BE2C (cell line): ENCODE measurements around the gene LRRC61.

ENCODE experiments used
- DNase-seq: peaks from one replicate; pipeline ENCODE4 v3.0.0-alpha.2; 2020
- H3K27me3 ChIP-seq: fragments of 250-450 bp; sonication (Bioruptor Pico); 2 replicates; pipeline ENCODE4 v1.5.1; 2020; ENCODE audit warnings: mild to moderate bottlenecking
- H3K36me3 ChIP-seq: fragments of 250-450 bp; sonication (Bioruptor Pico); 2 replicates; pipeline ENCODE4 v1.5.1; 2020; ENCODE audit warnings: mild to moderate bottlenecking
- H3K4me1 ChIP-seq: fragments of 250-450 bp; sonication (Bioruptor Pico); 2 replicates; pipeline ENCODE4 v1.5.1; 2020
- H3K4me3 ChIP-seq: 2 replicates; pipeline ENCODE4 v1.5.1; 2011; ENCODE audit warnings: low read depth, low read length
- H3K9me3 ChIP-seq: fragments of 250-450 bp; sonication (Bioruptor Pico); 2 replicates; pipeline ENCODE4 v1.5.1; 2020
- CTCF ChIP-seq: IDR thresholded peaks from 2 replicates; pipeline ENCODE4 v1.5.1; 2012; ENCODE audit warnings: mild to moderate bottlenecking, low read depth, low read length

The LRRC61 gene

GRCh38 chr7:150359622-150360362 is 36.6 kb downstream of the LRRC61 start:
- H3K9me3 ChIP-seq, result no peaks in the 10 kb centered on the region
- TF ChIP-seq CTCF, result no peak
- peaks cover 10% of the 10 kb centered on the region for H3K4me1 ChIP-seq
- no peak overlapping the region for H3K4me3 ChIP-seq
- H3K27me3 ChIP-seq, result no peaks in the 10 kb centered on the region
- no peaks in the 10 kb centered on the region for H3K36me3 ChIP-seq
- DNase-seq, result no peak

GRCh38 chr7:150360363-150361058 is 37.4 kb downstream of the LRRC61 start:
- peaks cover 10% of the 10 kb centered on the region for H3K4me1 ChIP-seq
- no peak for DNase-seq

GRCh38 chr7:150361402-150361801 is 38.2 kb downstream of the LRRC61 start:
- H3K9me3 ChIP-seq, result no peaks in the 10 kb centered on the region
- no peak for TF ChIP-seq CTCF
- no peaks in the 10 kb centered on the region for H3K27me3 ChIP-seq
- no peak overlapping the region for H3K4me3 ChIP-seq
- H3K36me3 ChIP-seq, result no peaks in the 10 kb centered on the region
- H3K4me1 ChIP-seq, result peaks cover 10% of the 10 kb centered on the region
- DNase-seq, result no peak

More at GRCh38 chr7:150360363-150361058, 37.4 kb downstream of the LRRC61 start:
- H3K27me3 ChIP-seq, result no peaks in the 10 kb centered on the region
- no peak overlapping the region for H3K4me3 ChIP-seq
- no peaks in the 10 kb centered on the region for H3K36me3 ChIP-seq
- H3K9me3 ChIP-seq, result no peaks in the 10 kb centered on the region
- TF ChIP-seq CTCF, result no peak

GRCh38 chr7:150361807-150362621 is 38.9 kb downstream of the LRRC61 start:
- TF ChIP-seq CTCF, result no peak
- no peak overlapping the region for H3K4me3 ChIP-seq
- no peaks in the 10 kb centered on the region for H3K36me3 ChIP-seq
- H3K4me1 ChIP-seq, result peaks cover 6% of the 10 kb centered on the region
- no peaks in the 10 kb centered on the region for H3K9me3 ChIP-seq
- H3K27me3 ChIP-seq, result no peaks in the 10 kb centered on the region
- no peak for DNase-seq

- Histone ChIP-seq H3K36me3 (no peaks in the 10 kb centered on the region), H3K27me3 (no peaks in the 10 kb centered on the region), H3K9me3 (no peaks in the 10 kb centered on the region), H3K4me3 (no peak overlapping the region), H3K4me1 (peaks cover 6% of the 10 kb centered on the region)
- TF ChIP-seq CTCF, result no peak
- no peak for DNase-seq
These were observed 40.2 kb downstream of the LRRC61 start for GRCh38 chr7:150363370-150363769.

GRCh38 chr7:150363872-150364271 is 40.7 kb downstream of the LRRC61 start:
- Histone ChIP-seq H3K27me3 (no peaks in the 10 kb centered on the region), H3K4me1 (peaks cover 6% of the 10 kb centered on the region), H3K9me3 (no peaks in the 10 kb centered on the region), H3K36me3 (no peaks in the 10 kb centered on the region), H3K4me3 (no peak overlapping the region)
- no peak for TF ChIP-seq CTCF
- no peak for DNase-seq
